ENCODE measurements around the gene ATF6.

DNA sequence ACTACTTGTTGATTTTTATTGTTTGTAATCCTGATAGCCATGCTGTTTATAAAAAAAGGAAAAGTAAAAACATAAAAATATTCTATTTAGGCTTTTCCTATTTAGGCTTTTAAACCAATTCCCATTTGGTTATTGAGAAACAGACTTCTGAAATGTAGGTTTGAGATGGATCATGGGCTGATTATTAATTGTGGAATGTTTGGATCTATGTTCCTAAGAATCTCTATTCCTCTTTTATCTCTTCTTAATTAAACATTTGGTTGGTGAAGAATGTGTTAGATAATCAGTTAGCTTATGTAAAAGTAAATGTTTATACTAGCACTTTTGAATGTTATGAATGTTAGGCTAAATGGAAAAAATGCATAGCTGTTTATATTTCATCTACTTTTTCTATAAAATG lies 97.4 kb downstream of the ATF6 start:
- TF ChIP-seq, protein P1, sequence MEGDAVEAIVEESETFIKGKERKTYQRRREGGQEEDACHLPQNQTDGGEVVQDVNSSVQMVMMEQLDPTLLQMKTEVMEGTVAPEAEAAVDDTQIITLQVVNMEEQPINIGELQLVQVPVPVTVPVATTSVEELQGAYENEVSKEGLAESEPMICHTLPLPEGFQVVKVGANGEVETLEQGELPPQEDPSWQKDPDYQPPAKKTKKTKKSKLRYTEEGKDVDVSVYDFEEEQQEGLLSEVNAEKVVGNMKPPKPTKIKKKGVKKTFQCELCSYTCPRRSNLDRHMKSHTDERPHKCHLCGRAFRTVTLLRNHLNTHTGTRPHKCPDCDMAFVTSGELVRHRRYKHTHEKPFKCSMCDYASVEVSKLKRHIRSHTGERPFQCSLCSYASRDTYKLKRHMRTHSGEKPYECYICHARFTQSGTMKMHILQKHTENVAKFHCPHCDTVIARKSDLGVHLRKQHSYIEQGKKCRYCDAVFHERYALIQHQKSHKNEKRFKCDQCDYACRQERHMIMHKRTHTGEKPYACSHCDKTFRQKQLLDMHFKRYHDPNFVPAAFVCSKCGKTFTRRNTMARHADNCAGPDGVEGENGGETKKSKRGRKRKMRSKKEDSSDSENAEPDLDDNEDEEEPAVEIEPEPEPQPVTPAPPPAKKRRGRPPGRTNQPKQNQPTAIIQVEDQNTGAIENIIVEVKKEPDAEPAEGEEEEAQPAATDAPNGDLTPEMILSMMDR (IDR thresholded peaks at IDR 0.05) = no peak
- TF ChIP-seq POLR2AphosphoS5 (IDR thresholded peaks at IDR 0.05; ENCODE audit: low read depth, low read length) = no peak

Data from Panc1 (cell line).